Measurements from ENCODE around the gene TSHZ2.

The TSHZ2 gene

GRCh38 chr20:52933867-52934266 is 38.3 kb upstream of the TSHZ2 start:
- no peak for TF ChIP-seq CTCF (IDR thresholded peaks at IDR 0.05; ENCODE audit: low read depth, low read length)
- no peak for DNase-seq (ENCODE audit: low read depth, low spot score)
- in situ Hi-C loops (cut with HindIII; ENCODE audit: low sequenced_read_pairs) = no loop called here
- H3K4me3 ChIP-seq (ENCODE audit: low read depth, low read length) = no peak overlapping the region

GRCh38 chr20:52936351-52937340 is 35.5 kb upstream of the TSHZ2 start:
- no peak for DNase-seq (ENCODE audit: low read depth, low spot score)
- in situ Hi-C loops (cut with HindIII; ENCODE audit: low sequenced_read_pairs) = no loop called here
- H3K4me3 ChIP-seq (ENCODE audit: low read depth, low read length) = no peak overlapping the region
- TF ChIP-seq CTCF (IDR thresholded peaks at IDR 0.05; ENCODE audit: low read depth, low read length) = no peak

- no peak overlapping the region for H3K4me3 ChIP-seq (ENCODE audit: low read depth, low read length)
- no peak for TF ChIP-seq CTCF (IDR thresholded peaks at IDR 0.05; ENCODE audit: low read depth, low read length)
- peak; percentile 5 for DNase-seq (ENCODE audit: low read depth, low spot score)
- in situ Hi-C loops (cut with HindIII; ENCODE audit: low sequenced_read_pairs) = no loop called here
Measured at GRCh38 chr20:52937591-52938100, 34.5 kb upstream of the TSHZ2 start.

GRCh38 chr20:52939141-52939540 is 33.0 kb upstream of the TSHZ2 start:
- no peak for TF ChIP-seq CTCF (IDR thresholded peaks at IDR 0.05; ENCODE audit: low read depth, low read length)
- DNase-seq (ENCODE audit: low read depth, low spot score) = no peak
- H3K4me3 ChIP-seq (ENCODE audit: low read depth, low read length) = no peak overlapping the region
- in situ Hi-C loops (cut with HindIII; ENCODE audit: low sequenced_read_pairs) = no loop called here

GRCh38 chr20:52941808-52942207 is 30.4 kb upstream of the TSHZ2 start:
- TF ChIP-seq CTCF (IDR thresholded peaks at IDR 0.05; ENCODE audit: low read depth, low read length) = no peak
- DNase-seq (ENCODE audit: low read depth, low spot score) = no peak
- H3K4me3 ChIP-seq (ENCODE audit: low read depth, low read length) = no peak overlapping the region
- in situ Hi-C loops (cut with HindIII; ENCODE audit: low sequenced_read_pairs) = no loop called here

GRCh38 chr20:52943185-52943841 is 28.8 kb upstream of the TSHZ2 start:
- no peak overlapping the region for H3K4me3 ChIP-seq (ENCODE audit: low read depth, low read length)
- in situ Hi-C loops (cut with HindIII; ENCODE audit: low sequenced_read_pairs) = no loop called here
- no peak for TF ChIP-seq CTCF (IDR thresholded peaks at IDR 0.05; ENCODE audit: low read depth, low read length)
- DNase-seq (ENCODE audit: low read depth, low spot score) = peak; percentile 56
